GM18868 (cell line): ENCODE measurements around the gene MCUR1.

ENCODE experiments used
- ATAC-seq: cut with Tn5 transposase; IDR thresholded peaks from one replicate; pipeline ENCODE4 v1.9.1; 2021; ENCODE audit warnings: mild to moderate bottlenecking, moderate library complexity; ENCODE audit not compliant: unreplicated experiment

Gene MCUR1

GRCh38 chr6:13742961-13743735 is 71.2 kb downstream of the MCUR1 start:
- ATAC-seq: no peak

GRCh38 chr6:13741365-13741764 is 73.0 kb downstream of the MCUR1 start:
- ATAC-seq: no peak
